Myocyte (in vitro differentiated cells): Measurements from ENCODE around the gene B3GNT7. TPM values are rescaled to one million over a fixed set of nuclear protein-coding genes. Genes with fewer than 3 reads are reported as not detected.
A peak's percentile ranks its signal among the peaks of the same experiment; 100 is the strongest.
"Not testable (repeated sequence)": the region's sequence is repeated elsewhere in the genome, so short reads cannot be mapped to it uniquely, and the experiment has no call there.

Source experiments
- DNase-seq: peaks from one replicate; pipeline ENCODE4 v3.0.0-alpha.2; 2012; ENCODE audit warnings: low read depth
- total RNA-seq: library from RNA; depleted of rRNA; stranded (reverse); fragments of >200 nt; gene quantifications from 2 replicates; pipeline ENCODE4 v1.2.3, GENCODE V29; 2014

B3GNT7 gene
- total RNA-seq, 1 donor from 2014 or later: not detected

GRCh38 chr2:231364961-231365810, 30.3 kb upstream of the B3GNT7 start:
- no peak for DNase-seq

DNA sequence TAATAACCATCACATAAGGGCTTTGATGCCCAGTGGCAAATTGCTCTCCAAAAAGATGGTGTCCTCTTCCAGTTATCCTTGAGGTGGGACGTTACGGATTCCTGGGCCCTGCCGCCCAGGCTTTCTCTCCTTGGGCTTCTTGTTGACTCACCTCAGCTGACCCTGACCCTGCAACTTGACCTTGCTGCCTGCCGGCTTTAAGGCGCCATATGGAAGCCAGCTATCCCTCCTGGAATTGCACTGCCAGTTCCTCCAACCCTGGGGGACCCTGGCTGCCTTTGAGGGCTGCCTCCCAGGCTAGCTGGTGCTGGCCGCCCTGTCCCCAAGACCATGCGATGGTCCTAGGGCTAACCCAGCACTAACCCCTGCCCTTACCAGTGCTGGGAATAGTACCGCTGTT, 28.3 kb upstream of the B3GNT7 start:
- DNase-seq: no peak

GRCh38 chr2:231369580-231370428, 25.7 kb upstream of the B3GNT7 start:
- peak; percentile 77 for DNase-seq

- DNase-seq: no peak
Measured at GRCh38 chr2:231370429-231370748, 25.1 kb upstream of the B3GNT7 start.

DNA sequence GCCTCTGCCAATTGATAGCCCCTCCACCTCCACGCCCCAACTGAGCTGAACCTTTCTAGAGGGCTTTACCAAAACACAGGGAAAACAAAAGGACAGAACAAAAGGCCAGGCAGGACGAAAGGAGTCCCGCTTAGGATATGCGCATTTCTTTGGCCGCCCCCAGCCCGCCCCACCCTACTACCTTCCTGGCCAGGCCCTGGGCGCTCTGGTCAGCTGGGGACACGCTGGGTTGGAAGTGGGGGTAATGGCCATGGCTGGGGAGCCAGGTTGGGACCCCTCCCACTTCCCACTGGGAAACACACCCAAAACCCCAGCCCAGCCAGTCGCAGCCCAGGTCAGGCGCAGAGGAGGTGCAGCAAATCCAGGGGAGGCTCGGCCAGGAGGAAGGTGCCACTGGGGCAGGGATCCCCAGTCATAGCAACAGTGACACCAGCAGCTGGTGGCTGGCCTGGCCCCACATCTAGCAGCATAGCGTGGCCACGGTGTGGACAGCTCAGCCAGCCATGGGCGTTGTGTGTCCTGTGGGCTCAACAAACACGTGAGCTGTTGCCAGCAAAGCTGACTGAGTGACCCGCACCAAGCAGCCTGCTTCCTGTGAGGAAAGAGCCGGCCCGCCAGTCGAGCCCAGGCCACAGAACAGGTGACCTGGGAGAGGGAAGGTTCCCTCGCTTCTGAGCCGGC, 24.6 kb upstream of the B3GNT7 start:
- DNase-seq: peak; percentile 77

GRCh38 chr2:231371430-231372054, 24.0 kb upstream of the B3GNT7 start:
- peak; percentile 63 for DNase-seq

- no peak for DNase-seq
Measured at GRCh38 chr2:231372326-231372725, 23.2 kb upstream of the B3GNT7 start.

DNA sequence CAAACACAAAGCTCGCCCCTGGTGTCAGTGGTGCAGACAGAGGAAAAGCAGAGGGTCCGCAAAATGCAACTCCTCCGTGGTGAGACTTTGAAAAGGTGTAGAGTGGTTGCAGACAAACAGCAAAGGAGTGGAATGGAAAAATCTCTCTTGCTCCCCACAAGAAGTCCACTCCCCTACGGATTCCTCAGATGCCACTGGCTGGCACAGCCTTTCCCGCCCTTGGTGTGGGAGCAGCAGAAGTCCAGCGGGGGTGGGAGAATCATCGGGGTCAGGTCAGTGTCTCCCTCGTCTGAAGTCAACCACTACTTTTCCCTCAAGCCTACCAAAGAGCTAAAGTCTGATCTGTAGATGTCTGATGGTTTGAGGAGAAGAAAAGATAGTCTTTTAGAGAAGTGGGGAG, 22.3 kb upstream of the B3GNT7 start:
- DNase-seq: peak; percentile 70

GRCh38 chr2:231373786-231374349, 21.6 kb upstream of the B3GNT7 start:
- DNase-seq: no peak

GRCh38 chr2:231374771-231375170, 20.7 kb upstream of the B3GNT7 start:
- DNase-seq: no peak

DNA sequence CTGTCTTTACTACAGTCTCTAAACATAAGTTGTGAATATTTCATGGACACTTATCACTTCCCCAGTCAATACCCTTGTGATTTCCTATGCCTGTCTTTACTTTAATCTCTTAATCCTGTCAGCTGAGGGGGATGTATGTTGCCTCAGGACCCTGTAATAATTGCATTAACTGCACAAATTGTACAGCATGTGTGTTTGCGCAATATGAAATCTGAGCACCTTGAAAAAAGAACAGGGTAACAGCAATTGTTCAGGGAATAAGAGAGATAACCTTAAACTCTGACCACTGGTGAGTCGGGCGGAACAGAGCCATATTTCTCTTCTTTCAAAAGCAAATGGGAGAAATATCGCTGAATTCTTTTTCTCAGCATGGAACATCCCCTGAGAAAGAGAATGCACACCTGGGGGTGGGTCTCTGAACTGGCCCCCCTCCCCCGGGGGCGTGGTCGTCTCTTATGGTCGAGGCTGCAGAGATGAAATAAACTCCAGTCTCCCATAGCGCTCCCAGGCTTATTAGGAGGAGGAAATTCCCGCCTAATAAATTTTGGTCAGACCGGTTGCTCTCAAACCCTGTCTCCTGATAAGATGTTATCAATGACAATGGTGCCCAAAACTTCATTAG, 19.4 kb upstream of the B3GNT7 start:
- not testable (repeated sequence) for DNase-seq

GRCh38 chr2:231376857-231377256, 18.7 kb upstream of the B3GNT7 start:
- no peak for DNase-seq

DNA sequence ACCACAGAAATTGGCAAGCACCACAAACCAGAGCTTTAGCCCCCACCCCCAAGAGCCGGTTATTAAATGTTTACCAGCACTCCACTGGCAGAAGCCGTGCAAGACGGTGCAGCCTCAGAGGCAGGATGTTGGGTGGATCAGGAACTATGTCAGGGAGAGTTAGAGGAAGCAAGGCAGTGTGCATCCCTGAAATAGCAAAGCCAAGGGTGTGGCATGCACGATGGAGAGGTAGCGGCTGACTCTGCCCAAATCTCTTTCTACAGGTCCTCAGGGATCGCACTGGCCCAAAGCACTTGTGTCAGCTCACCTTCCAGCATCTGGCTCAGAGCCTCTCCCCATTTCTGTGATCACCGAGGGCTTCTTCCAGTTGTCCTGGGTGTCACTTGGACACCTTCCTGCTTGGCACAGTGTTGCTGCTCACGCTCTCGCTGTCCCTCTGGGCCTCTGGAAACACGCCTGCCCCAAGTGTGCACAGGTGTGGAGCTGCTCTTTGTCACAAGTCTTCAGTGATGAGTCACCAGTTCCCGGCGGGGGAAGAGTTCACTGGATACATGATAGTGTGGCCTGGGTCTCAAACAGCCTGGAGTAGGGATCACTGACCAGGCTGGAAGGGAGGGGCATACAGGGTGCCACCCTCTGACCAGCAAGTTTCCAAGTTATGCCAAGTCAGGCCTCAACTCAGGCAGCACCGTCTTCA, 17.3 kb upstream of the B3GNT7 start:
- peak; percentile 50 for DNase-seq

DNA sequence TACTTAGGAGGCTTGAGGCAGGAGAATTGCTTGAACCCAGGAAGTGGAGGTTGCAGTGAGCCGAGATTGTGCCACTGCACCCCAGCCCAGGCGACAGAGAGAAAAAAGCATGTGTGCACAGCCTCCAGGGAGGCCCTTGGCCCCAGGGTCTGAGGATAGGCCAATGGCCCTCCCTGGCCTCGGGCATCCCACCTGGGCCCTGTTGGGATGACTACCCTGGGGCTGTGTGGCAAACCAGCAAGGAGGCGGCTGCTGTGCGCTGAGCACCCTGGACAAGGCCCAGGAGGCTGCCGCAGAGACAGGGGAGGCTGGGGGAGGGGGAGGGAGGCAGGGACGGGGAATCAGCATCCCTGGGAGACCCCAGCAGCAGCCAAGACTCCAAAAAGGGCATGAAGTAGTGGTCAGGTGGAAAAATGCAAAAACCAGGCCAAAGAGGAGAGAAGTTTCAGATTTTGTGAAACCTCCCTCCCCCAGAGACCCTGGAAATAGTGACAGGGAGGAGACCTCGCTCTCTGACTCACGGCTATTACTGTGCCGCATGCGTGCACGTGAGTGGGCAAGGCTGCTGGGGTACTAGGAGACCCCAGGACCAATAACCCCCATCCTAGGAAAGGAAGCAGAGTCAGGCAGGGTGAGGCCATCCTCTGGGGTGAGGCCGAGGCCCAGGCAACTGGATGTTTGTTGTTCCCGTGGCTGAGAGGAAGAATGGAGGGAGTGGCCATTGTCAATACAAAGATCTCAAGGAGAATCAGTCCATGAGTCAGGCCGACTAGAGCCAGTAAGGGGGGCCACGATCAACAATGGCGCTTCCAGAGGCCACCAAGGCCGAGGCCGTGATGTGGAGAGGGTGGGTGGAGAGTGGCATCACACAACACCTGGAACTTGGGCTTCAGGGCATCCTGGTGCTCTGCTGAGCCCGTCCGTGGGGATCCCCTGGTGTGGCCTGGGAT, 16.0 kb upstream of the B3GNT7 start:
- no peak for DNase-seq

GRCh38 chr2:231380307-231380706, 15.2 kb upstream of the B3GNT7 start:
- no peak for DNase-seq

DNA sequence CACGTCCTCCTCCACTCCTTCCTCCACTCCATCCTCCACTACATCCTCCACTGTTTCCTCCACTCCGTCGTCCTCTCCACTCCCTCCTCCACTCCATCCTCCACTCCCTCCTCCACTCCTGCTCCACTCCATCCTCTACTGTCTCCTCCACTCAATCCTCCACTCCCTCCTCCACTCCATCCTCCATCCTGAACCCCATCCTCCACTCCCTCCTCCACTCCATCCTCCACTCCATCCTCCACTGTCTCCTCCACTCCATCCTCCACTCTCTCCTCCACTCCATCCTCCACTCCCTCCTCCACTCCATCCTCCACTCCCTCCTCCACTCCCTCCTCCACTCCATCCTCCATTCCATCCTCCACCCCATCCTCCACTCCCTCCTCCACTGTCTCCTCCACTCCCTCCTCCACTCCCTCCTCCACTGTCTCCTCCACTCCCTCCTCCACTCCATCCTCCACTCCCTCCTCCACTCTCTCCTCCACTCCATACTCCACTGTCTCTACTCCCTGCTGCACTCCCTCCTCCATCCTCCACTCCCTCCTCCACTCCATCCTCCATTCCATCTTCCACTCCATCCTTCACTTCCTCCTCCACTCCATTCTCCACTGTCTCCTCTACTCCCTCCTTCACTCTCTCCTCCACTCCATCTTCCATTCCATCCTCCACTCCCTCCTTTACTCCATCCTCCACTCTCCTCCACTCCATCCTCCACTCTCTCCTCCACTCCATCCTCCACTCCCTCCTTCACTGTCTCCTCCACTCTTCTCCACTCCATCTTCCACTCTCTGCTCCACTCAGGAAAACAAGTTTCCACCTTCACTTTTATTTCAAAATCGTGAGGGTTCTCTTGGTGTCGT, 14.3 kb upstream of the B3GNT7 start:
- DNase-seq: no peak

DNA sequence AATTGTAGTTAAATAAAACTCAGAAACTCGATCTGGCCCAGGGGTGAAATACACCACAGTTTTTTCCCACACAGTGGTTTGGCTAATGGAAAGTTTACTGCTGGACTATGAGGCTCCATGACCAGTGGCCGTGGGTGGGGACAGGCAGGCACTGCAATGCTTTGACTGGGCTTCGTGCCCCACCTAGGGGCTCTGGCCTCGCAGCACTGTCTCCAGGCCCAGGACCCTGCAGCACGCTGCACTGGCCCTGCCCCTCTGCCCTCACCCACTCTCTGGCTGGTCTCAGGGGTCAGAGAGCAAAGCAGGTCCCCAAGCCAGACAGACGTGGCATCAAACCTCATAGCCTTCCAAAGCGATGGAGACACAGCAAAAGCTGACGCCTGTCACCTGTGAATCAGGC, 13.4 kb upstream of the B3GNT7 start:
- peak; percentile 76 for DNase-seq
